Measurements from ENCODE around the gene PTMS.
A peak's percentile ranks its signal among the peaks of the same experiment; 100 is the strongest.

The PTMS gene

DNA sequence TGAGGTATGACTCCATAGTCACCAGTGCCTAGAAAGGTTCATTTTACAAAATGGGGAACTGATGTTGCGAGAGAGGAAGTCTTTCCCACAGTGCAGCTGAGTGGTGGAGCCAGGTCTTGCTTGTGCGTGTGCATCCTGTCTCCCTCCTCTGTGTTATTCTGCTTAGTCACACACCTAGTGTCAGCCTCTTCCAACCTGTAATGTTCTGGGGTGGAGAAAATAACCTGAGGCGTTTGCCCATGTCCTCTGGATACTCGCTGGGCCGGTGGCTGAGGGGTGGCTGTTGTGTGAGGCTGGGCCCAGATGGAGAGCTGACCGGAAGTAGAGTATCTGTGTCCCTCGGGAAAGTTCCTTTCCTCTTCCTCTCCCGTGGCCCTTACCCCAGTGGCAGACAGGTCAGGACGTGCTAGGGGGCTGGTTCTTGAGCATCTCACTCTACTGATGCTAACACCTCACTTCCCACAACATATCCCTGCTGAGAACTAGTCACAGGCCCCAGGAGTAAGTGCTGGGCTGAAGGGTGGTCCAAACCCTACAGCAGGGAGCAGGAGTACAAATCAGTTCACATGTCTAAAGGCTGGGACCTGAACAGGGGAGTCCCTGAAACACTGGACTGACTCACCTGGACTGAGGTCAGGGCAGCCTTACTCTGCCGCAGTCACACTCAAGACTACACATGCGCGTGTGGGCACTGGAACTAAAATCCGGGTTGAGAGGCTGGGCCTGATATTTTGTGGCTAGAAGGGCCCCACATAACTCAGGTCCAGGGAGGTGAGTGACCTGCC lies 20.2 kb upstream of the PTMS start:
- TF ChIP-seq, protein P1, sequence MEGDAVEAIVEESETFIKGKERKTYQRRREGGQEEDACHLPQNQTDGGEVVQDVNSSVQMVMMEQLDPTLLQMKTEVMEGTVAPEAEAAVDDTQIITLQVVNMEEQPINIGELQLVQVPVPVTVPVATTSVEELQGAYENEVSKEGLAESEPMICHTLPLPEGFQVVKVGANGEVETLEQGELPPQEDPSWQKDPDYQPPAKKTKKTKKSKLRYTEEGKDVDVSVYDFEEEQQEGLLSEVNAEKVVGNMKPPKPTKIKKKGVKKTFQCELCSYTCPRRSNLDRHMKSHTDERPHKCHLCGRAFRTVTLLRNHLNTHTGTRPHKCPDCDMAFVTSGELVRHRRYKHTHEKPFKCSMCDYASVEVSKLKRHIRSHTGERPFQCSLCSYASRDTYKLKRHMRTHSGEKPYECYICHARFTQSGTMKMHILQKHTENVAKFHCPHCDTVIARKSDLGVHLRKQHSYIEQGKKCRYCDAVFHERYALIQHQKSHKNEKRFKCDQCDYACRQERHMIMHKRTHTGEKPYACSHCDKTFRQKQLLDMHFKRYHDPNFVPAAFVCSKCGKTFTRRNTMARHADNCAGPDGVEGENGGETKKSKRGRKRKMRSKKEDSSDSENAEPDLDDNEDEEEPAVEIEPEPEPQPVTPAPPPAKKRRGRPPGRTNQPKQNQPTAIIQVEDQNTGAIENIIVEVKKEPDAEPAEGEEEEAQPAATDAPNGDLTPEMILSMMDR (IDR thresholded peaks at IDR 0.05; ENCODE audit: low read depth, low read length) = no peak

DNA sequence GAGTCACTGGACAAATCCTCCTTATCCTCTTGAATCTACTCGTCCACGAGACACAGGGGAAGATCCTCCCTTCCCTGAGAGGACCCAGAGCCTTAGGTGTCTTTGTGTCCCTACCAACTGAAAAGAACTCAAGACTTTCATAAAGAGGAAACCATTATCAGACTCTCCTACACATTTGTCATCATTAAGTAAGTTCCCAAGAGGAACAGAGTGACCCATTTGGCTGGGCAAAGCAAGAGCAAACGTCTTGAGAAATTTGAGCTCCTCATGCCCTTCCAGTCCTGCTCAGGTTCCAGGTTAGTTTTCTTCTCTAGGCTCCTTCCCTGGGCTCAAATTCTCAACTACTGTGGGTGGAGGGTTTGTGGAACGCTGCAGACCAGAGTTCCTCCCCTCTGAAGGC lies 18.9 kb upstream of the PTMS start:
- TF ChIP-seq, protein P1 (IDR thresholded peaks at IDR 0.05; ENCODE audit: low read depth, low read length) = no peak
- no peak for DNase-seq (ENCODE audit: extremely low read depth, low read depth)

More for the DNA sequence above, 20.2 kb upstream of the PTMS start:
- no peak for DNase-seq (ENCODE audit: extremely low read depth, low read depth)

DNA sequence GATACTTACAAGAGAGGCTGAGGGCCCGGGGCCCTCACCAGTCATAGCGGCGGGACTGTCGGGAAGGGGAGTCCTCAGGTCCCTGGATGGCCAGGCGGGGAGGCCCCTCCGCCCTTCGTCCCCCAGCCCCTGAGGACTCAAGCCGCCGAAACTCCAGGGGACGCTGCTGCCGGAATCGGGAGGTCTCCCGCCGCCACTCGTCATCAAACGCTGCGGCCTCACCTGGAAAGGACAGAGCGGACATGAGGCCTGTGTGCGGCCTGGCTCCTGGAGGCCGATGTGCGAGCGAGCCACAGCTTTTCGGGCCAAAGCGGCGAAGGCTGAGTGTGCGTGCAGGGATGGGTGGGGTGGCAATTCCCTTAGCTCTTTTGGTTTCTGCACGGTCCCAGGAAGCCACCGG lies 17.4 kb upstream of the PTMS start:
- no peak for DNase-seq (ENCODE audit: extremely low read depth, low read depth)
- TF ChIP-seq, protein P1 (IDR thresholded peaks at IDR 0.05; ENCODE audit: low read depth, low read length) = no peak

DNA sequence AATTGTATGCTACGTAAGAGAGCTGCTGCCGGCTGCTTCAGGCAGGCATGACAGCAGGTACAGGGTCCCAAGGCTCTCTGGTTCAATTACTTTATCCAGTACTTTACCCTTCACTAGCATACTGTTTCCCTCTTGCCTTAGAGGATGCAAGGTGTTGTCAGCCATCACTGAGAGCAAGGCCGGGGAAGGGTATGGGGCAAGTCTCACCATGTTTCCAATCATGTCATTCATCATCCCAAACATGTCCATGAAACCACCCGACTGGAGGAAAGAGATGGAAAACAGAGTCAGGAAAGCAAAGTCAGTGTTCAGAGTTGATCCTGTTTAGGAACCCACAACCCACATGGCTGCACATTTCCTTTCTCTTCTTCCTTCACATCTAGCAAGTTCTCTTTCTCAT lies 15.7 kb upstream of the PTMS start:
- DNase-seq (ENCODE audit: extremely low read depth, low read depth) = no peak
- TF ChIP-seq, protein P1 (IDR thresholded peaks at IDR 0.05; ENCODE audit: low read depth, low read length) = no peak

GRCh38 chr12:6751767-6752166 lies 14.4 kb upstream of the PTMS start:
- no peak for DNase-seq (ENCODE audit: extremely low read depth, low read depth)
- TF ChIP-seq, protein P1 (IDR thresholded peaks at IDR 0.05; ENCODE audit: low read depth, low read length) = no peak

- TF ChIP-seq, protein P1 (IDR thresholded peaks at IDR 0.05; ENCODE audit: low read depth, low read length) = peak; percentile 47
- DNase-seq (ENCODE audit: extremely low read depth, low read depth) = no peak
Measured at GRCh38 chr12:6752167-6752920, 13.8 kb upstream of the PTMS start.

All from AG09319 (cell line).